PFSK-1 (cell line): Measurements from ENCODE around the gene NES.

Experiments
- FOXP2 ChIP-seq: optimal IDR thresholded peaks from 2 replicates; pipeline ENCODE3; 2011; ENCODE audit warnings: borderline replicate concordance, control low read depth, inconsistent platforms; ENCODE audit not compliant: insufficient read depth; ENCODE audit errors: extremely low read length, extremely low read depth
- POLR2AphosphoS5 ChIP-seq: IDR thresholded peaks from 2 replicates; pipeline ENCODE4 v1.6.1; 2012; ENCODE audit warnings: low read depth, mild to moderate bottlenecking, control low read depth, low read length, moderate library complexity
- SIN3A ChIP-seq: IDR thresholded peaks from 2 replicates; pipeline ENCODE4 v1.6.1; 2012; ENCODE audit warnings: mild to moderate bottlenecking, low read length, moderate library complexity, borderline replicate concordance; ENCODE audit not compliant: insufficient read depth
- TAF1 ChIP-seq: IDR thresholded peaks from 2 replicates; pipeline ENCODE4 v1.6.1; 2012; ENCODE audit warnings: low read length, control low read depth, borderline replicate concordance; ENCODE audit not compliant: insufficient read depth
- TF ChIP-seq, protein P1 (sequence below), 2 experiments: IDR thresholded peaks; 2 replicates each; pipeline versions ENCODE4 v1.6.1 to v1.8.0; 2011 to 2012; ENCODE audit warnings: low read depth in 2 of 2, low read length in 2 of 2, control low read depth in 1 of 2, inconsistent platforms in 1 of 2, mild to moderate bottlenecking in 1 of 2, moderate library complexity in 1 of 2; ENCODE audit not compliant: insufficient read depth in 1 of 2

Gene NES

DNA sequence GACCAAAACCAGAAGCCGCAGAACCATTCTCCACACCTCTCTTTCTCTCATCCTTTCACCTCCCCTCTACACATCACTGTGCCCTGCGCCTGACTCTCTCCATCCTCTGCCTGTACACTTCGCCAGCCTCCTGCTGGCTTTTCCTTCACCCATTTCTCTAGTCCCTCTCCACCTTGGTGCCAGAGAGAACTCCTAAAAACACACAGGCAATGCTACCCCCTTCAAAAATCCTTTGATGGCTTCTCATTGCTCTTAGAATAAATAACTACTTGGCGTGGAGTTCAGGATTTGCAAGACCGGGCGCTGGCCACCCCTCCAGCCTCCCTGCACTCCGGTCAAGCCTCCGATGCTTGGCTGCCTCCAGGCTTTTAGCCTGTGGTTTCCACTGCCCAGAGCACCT is 19.5 kb upstream of the NES start:
- TF ChIP-seq POLR2AphosphoS5 (no peak), FOXP2 (no peak), SIN3A (no peak), TAF1 (no peak)
- TF ChIP-seq, protein P1, sequence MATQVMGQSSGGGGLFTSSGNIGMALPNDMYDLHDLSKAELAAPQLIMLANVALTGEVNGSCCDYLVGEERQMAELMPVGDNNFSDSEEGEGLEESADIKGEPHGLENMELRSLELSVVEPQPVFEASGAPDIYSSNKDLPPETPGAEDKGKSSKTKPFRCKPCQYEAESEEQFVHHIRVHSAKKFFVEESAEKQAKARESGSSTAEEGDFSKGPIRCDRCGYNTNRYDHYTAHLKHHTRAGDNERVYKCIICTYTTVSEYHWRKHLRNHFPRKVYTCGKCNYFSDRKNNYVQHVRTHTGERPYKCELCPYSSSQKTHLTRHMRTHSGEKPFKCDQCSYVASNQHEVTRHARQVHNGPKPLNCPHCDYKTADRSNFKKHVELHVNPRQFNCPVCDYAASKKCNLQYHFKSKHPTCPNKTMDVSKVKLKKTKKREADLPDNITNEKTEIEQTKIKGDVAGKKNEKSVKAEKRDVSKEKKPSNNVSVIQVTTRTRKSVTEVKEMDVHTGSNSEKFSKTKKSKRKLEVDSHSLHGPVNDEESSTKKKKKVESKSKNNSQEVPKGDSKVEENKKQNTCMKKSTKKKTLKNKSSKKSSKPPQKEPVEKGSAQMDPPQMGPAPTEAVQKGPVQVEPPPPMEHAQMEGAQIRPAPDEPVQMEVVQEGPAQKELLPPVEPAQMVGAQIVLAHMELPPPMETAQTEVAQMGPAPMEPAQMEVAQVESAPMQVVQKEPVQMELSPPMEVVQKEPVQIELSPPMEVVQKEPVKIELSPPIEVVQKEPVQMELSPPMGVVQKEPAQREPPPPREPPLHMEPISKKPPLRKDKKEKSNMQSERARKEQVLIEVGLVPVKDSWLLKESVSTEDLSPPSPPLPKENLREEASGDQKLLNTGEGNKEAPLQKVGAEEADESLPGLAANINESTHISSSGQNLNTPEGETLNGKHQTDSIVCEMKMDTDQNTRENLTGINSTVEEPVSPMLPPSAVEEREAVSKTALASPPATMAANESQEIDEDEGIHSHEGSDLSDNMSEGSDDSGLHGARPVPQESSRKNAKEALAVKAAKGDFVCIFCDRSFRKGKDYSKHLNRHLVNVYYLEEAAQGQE (IDR thresholded peaks at IDR 0.05; ENCODE audit: insufficient read depth in 1 of 2, low read depth in 2 of 2, low read length in 2 of 2), result no peak

DNA sequence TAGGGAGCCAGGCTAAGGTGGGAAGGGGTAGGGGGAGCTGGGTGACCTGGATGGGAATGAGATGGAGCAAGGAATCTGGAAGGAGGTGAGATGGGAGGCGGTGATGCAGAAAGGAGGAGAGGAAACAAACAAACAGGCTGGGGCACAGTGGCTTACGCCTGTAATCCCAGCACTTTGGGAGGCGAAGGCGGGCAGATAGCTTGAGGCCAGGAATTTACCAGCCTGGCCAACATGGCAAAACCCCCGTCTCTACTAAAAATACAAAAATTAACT is 17.4 kb upstream of the NES start:
- TF ChIP-seq POLR2AphosphoS5 (no peak), TAF1 (no peak), SIN3A (no peak), FOXP2 (no peak)
- TF ChIP-seq, protein P1 (IDR thresholded peaks at IDR 0.05; ENCODE audit: insufficient read depth in 1 of 2, low read depth in 2 of 2, low read length in 2 of 2), result no peak

DNA sequence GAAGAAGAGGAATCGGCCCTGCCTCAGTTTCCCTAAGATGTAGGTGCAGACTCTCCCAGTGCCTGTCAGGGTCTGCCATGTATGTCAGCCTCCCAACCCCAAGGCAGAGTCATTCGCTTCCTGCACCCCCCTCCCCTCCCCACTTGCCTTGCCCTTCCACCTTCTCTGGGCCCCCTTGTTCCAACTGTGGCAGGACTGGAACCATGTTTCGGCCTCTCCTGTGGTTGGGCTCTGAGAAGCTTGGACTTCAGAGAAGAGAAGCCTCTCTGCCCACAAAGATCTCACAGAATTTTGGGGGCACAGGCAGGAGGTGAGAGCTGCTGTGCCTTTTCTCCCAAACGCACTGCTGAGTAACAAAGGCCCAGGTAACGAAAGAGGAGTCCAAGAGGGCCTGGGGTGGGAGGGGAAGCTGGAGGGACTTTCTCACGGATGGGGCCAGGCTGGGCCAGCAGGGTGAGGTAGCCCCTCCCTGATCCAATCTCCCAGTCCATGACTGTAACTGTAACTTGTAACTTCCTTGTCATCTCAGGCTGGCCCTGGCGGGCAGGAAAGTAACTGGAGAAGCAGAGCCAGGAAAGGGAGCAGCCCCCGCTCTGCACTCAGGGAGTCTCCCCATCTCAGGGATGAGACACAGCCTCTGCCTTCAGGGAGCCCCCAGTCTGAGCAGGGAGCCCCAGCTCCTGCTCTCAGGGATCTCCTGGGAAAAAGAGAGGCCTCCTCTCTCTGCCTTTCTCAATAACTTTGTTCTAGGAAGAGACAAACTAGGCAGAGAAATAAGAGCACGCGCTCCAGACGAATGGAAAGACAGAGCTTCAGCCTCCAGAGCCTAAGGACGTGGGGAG is 16.9 kb upstream of the NES start:
- TF ChIP-seq, protein P1 (IDR thresholded peaks at IDR 0.05; ENCODE audit: insufficient read depth in 1 of 2, low read depth in 2 of 2, low read length in 2 of 2), result no peak
- TF ChIP-seq SIN3A (no peak), POLR2AphosphoS5 (no peak), FOXP2 (no peak), TAF1 (no peak)

DNA sequence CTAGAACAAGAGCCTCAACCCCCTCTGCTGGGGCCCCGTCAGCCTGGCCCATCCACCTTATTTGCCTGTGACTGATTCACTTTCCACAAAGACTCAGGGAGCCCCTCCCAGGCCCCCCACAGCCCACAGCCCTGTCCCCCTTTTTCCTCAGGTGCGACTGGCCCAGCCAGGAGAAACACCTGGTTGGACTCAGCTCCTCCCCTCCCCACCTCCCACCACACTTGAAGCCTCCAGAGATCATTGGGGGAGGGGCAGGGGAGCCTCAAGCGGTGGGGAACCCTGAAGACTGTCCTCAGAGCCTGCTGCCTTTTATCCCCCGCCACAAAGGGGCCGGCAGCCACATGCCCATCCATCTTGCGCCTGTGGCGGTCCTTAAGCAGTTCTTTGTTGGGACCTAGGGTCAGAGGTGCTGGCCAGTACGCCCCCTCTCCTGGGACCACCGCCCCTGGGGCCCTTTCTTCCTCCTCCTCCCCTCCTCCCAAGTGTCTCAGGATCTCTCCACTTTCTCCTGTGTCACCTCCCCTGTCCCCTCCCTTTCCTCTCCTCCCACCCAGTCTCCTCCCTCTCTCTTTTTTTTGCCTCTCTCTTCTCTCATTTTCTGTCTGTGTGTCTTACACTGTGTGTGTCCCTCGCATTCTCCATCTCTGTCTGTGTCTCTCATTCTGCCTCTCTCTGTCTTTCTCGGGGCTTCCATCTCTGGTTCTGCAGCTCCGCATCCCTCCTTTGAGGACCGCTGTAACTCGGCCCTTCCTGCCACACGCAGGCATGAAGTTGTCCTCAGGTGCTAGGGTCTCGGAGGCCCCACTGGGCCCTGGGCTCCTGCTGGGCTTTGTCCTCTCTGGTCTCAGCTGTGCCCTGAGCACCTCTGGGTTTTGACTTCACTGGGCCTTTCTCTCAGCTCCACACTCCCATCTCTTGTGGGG is 16.0 kb upstream of the NES start:
- no peak for TF ChIP-seq FOXP2
- TF ChIP-seq TAF1, result no peak
- TF ChIP-seq SIN3A, result no peak
- no peak for TF ChIP-seq POLR2AphosphoS5
- TF ChIP-seq, protein P1 (IDR thresholded peaks at IDR 0.05; ENCODE audit: insufficient read depth in 1 of 2, low read depth in 2 of 2, low read length in 2 of 2), result no peak

DNA sequence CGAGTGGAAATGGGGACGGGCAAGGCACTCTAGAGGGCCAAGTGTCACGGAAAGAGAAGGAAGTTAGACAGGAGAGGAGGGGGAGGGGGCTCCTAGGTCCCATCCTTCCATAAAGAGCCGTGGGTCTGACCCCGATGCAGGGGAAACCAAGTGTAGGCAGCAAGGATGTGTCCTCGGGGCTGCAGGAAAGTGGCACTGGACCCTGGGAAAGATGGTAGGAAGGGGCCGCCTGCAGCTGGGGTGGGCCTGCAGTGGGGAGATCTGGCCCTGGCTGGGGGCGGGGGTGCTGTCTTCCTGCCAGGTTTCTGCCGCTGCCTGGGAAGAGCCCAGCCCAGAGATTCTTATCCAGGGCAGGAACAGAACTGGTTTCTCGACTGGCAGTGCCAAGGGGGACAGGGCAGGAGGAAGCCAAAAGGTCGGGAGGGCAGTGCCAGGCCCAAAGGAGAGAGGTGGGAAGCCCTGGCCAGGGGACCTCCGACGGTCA is 15.3 kb upstream of the NES start:
- TF ChIP-seq TAF1 (no peak), SIN3A (no peak), FOXP2 (no peak), POLR2AphosphoS5 (no peak)
- TF ChIP-seq, protein P1 (IDR thresholded peaks at IDR 0.05; ENCODE audit: insufficient read depth in 1 of 2, low read depth in 2 of 2, low read length in 2 of 2), result no peak
